Stimulated activated naive B cell treated with anti-CD40 and anti-IgM and Interleukin-4, amounts not matched to agents 10 μg/mL and 1 μg/mL and 100 μg/mL, for 72 hours (primary cell): ENCODE results near the gene RAD51AP2.

Experiments
- ATAC-seq, 2 donors: fragments of 150-1000 bp; cut with Tn5 transposase; replicated peaks; 2 replicates each; pipeline ENCODE4 v1.10.0; 2021; ENCODE audit warnings: moderate library complexity in 1 of 2
- DNase-seq: peaks from one replicate; pipeline ENCODE4 v3.0.0; 2021
- H3K27ac Mint-ChIP-seq: one replicate; pipeline ENCODE4 v1.8.0; 2022; ENCODE audit warnings: mild to moderate bottlenecking, mixed read lengths
- H3K27me3 Mint-ChIP-seq, 2 donors: one replicate each; pipeline ENCODE4 v1.8.0; 2022; ENCODE audit warnings: mixed read lengths in 2 of 2
- H3K36me3 Mint-ChIP-seq, 2 donors: one replicate each; pipeline ENCODE4 v1.8.0; 2022; ENCODE audit warnings: mixed read lengths in 2 of 2, mild to moderate bottlenecking in 1 of 2
- H3K4me1 Mint-ChIP-seq, 2 donors: one replicate each; pipeline ENCODE4 v1.8.0; 2022; ENCODE audit warnings: mixed read lengths in 2 of 2, mild to moderate bottlenecking in 1 of 2
- H3K4me3 Mint-ChIP-seq, 2 donors: one replicate each; pipeline ENCODE4 v1.8.0; 2022; ENCODE audit warnings: mild to moderate bottlenecking in 2 of 2, mixed read lengths in 2 of 2, moderate library complexity in 1 of 2
- H3K9me3 Mint-ChIP-seq, 2 donors: one replicate each; pipeline ENCODE4 v1.8.0; 2022; ENCODE audit warnings: mixed read lengths in 2 of 2, mild to moderate bottlenecking in 1 of 2

RAD51AP2 gene

GRCh38 chr2:17541531-17541950, 23.3 kb upstream of the RAD51AP2 start:
- ATAC-seq (no peak), DNase-seq (no peak)
- Mint-ChIP-seq H3K4me3 (no peak overlapping the region), H3K9me3 (no peaks in the 10 kb centered on the region), H3K4me1 (peaks cover 17 to 30% of the 10 kb centered on the region in 2 donors), H3K27ac (peak overlapping the region; percentile 1), H3K27me3 (peaks cover 52 to 58% of the 10 kb centered on the region in 2 donors), H3K36me3 (no peaks in the 10 kb centered on the region)

- ATAC-seq (no peak), DNase-seq (no peak)
- Mint-ChIP-seq H3K9me3 (no peaks in the 10 kb centered on the region), H3K4me3 (peak overlapping the region; percentile 52 to 69), H3K27ac (peak overlapping the region; percentile 1), H3K27me3 (peaks cover 56 to 60% of the 10 kb centered on the region in 2 donors), H3K36me3 (no peaks in the 10 kb centered on the region), H3K4me1 (peaks cover 17 to 30% of the 10 kb centered on the region in 2 donors)
Observed at GRCh38 chr2:17540813-17541530, 22.7 kb upstream of the RAD51AP2 start.

GRCh38 chr2:17540093-17540812, 22.0 kb upstream of the RAD51AP2 start, which contains the start of gene VSNL1:
Gene VSNL1 (plus strand): TSS chr2:17540696. CDS start chr2:17592075, 51,379 bp downstream.
- peak within 1 kb of the TSS; percentile 48 for H3K27ac Mint-ChIP-seq
- no peak for DNase-seq
- no peak for ATAC-seq

GRCh38 chr2:17539611-17540092, 21.4 kb upstream of the RAD51AP2 start:
- DNase-seq (no peak), ATAC-seq (no peak)
- Mint-ChIP-seq H3K4me3 (peak overlapping the region; percentile 18 to 44), H3K27ac (no peak overlapping the region), H3K27me3 (peaks cover 66 to 69% of the 10 kb centered on the region in 2 donors), H3K36me3 (no peaks in the 10 kb centered on the region), H3K4me1 (peaks cover 17 to 30% of the 10 kb centered on the region in 2 donors), H3K9me3 (no peaks in the 10 kb centered on the region)

More at GRCh38 chr2:17540093-17540812, 22.0 kb upstream of the RAD51AP2 start, which contains the start of gene VSNL1:
- H3K9me3 Mint-ChIP-seq: no peaks in the 10 kb centered on the region
- peaks cover 61 to 65% of the 10 kb centered on the region in 2 donors for H3K27me3 Mint-ChIP-seq
- H3K36me3 Mint-ChIP-seq: no peaks in the 10 kb centered on the region
- peak within 1 kb of the TSS; percentile 52 to 69 for H3K4me3 Mint-ChIP-seq
- peaks cover 17 to 30% of the 10 kb centered on the region in 2 donors for H3K4me1 Mint-ChIP-seq

GRCh38 chr2:17538844-17539554, 20.8 kb upstream of the RAD51AP2 start:
- ATAC-seq: peak in 1 of 2 donors; percentile 25
- Mint-ChIP-seq H3K4me1 (peaks cover 17 to 30% of the 10 kb centered on the region in 2 donors), H3K36me3 (no peaks in the 10 kb centered on the region), H3K4me3 (peak overlapping the region; percentile 44 to 55), H3K27ac (no peak overlapping the region), H3K9me3 (no peaks in the 10 kb centered on the region), H3K27me3 (peaks cover 65 to 66% of the 10 kb centered on the region in 2 donors)
- DNase-seq: no peak

- no peak overlapping the region for H3K27ac Mint-ChIP-seq
- DNase-seq (no peak), ATAC-seq (no peak)
- no peaks in the 10 kb centered on the region for H3K36me3 Mint-ChIP-seq
- H3K4me1 Mint-ChIP-seq: peaks cover 17 to 30% of the 10 kb centered on the region in 2 donors
- peak overlapping the region; percentile 17 to 18 for H3K4me3 Mint-ChIP-seq
- H3K27me3 Mint-ChIP-seq: peaks cover 58 to 60% of the 10 kb centered on the region in 2 donors
- H3K9me3 Mint-ChIP-seq: no peaks in the 10 kb centered on the region
Observed at GRCh38 chr2:17538022-17538843, 20.0 kb upstream of the RAD51AP2 start.

GRCh38 chr2:17536416-17536815, 18.2 kb upstream of the RAD51AP2 start:
- ATAC-seq: no peak
- Mint-ChIP-seq H3K9me3 (no peaks in the 10 kb centered on the region), H3K36me3 (no peaks in the 10 kb centered on the region)

GRCh38 chr2:17533546-17533945, 15.3 kb upstream of the RAD51AP2 start:
- H3K27me3 Mint-ChIP-seq: peaks cover 24 to 25% of the 10 kb centered on the region in 2 donors
- no peak overlapping the region for H3K27ac Mint-ChIP-seq
- peaks cover 2 to 8% of the 10 kb centered on the region in 2 donors for H3K4me1 Mint-ChIP-seq
- H3K9me3 Mint-ChIP-seq: no peaks in the 10 kb centered on the region
- no peak overlapping the region for H3K4me3 Mint-ChIP-seq
- H3K36me3 Mint-ChIP-seq: no peaks in the 10 kb centered on the region
- DNase-seq (no peak), ATAC-seq (no peak)

More at GRCh38 chr2:17536416-17536815, 18.2 kb upstream of the RAD51AP2 start:
- Mint-ChIP-seq H3K27me3 (peaks cover 47 to 49% of the 10 kb centered on the region in 2 donors), H3K27ac (no peak overlapping the region), H3K4me3 (no peak overlapping the region), H3K4me1 (peaks cover 15 to 30% of the 10 kb centered on the region in 2 donors)
- no peak for DNase-seq

- H3K4me3 Mint-ChIP-seq: no peak overlapping the region
- peaks cover 3 to 16% of the 10 kb centered on the region in 2 donors for H3K27me3 Mint-ChIP-seq
- ATAC-seq: no peak
- H3K27ac Mint-ChIP-seq: no peak overlapping the region
- H3K4me1 Mint-ChIP-seq: no peaks in the 10 kb centered on the region
- H3K36me3 Mint-ChIP-seq: no peaks in the 10 kb centered on the region
- DNase-seq: no peak
- H3K9me3 Mint-ChIP-seq: no peaks in the 10 kb centered on the region
Observed at GRCh38 chr2:17529771-17530170, 11.5 kb upstream of the RAD51AP2 start.

GRCh38 chr2:17522303-17522702, 4.1 kb upstream of the RAD51AP2 start:
- no peaks in the 10 kb centered on the region for H3K36me3 Mint-ChIP-seq
- no peak overlapping the region for H3K27ac Mint-ChIP-seq
- DNase-seq: no peak
- no peaks in the 10 kb centered on the region for H3K9me3 Mint-ChIP-seq
- H3K4me1 Mint-ChIP-seq: peaks cover 7 to 11% of the 10 kb centered on the region in 2 donors
- peaks cover 32 to 55% of the 10 kb centered on the region in 2 donors for H3K27me3 Mint-ChIP-seq
- no peak for ATAC-seq
- no peak overlapping the region for H3K4me3 Mint-ChIP-seq

- H3K4me1 Mint-ChIP-seq: peaks cover 7 to 11% of the 10 kb centered on the region in 2 donors
- no peaks in the 10 kb centered on the region for H3K9me3 Mint-ChIP-seq
- ATAC-seq (no peak), DNase-seq (no peak)
- no peak overlapping the region for H3K4me3 Mint-ChIP-seq
- no peaks in the 10 kb centered on the region for H3K36me3 Mint-ChIP-seq
- no peak overlapping the region for H3K27ac Mint-ChIP-seq
- peaks cover 36 to 55% of the 10 kb centered on the region in 2 donors for H3K27me3 Mint-ChIP-seq
Observed at GRCh38 chr2:17521621-17522020, 3.4 kb upstream of the RAD51AP2 start.

GRCh38 chr2:17520761-17521160, 2.5 kb upstream of the RAD51AP2 start:
- DNase-seq (no peak), ATAC-seq (no peak)
- Mint-ChIP-seq H3K4me1 (peaks cover 7 to 15% of the 10 kb centered on the region in 2 donors), H3K4me3 (no peak overlapping the region), H3K27me3 (peaks cover 35 to 51% of the 10 kb centered on the region in 2 donors), H3K27ac (no peak overlapping the region), H3K9me3 (no peaks in the 10 kb centered on the region), H3K36me3 (no peaks in the 10 kb centered on the region)

- no peaks in the 10 kb centered on the region for H3K36me3 Mint-ChIP-seq
- H3K27me3 Mint-ChIP-seq: peaks cover 33 to 44% of the 10 kb centered on the region in 2 donors
- H3K4me3 Mint-ChIP-seq: no peak overlapping the region
- ATAC-seq (no peak), DNase-seq (no peak)
- H3K27ac Mint-ChIP-seq: no peak overlapping the region
- peaks cover 10 to 23% of the 10 kb centered on the region in 2 donors for H3K4me1 Mint-ChIP-seq
- H3K9me3 Mint-ChIP-seq: no peaks in the 10 kb centered on the region
Observed at GRCh38 chr2:17519486-17519885, 1.2 kb upstream of the RAD51AP2 start.
